Left lung (tissue), 10 donors: ENCODE measurements around the gene RNF13. TPM values are rescaled to one million over a fixed set of nuclear protein-coding genes. Genes with fewer than 3 reads are reported as not detected.
A peak's percentile ranks its signal among the peaks of the same experiment; 100 is the strongest.
"Not testable (repeated sequence)": the region's sequence is repeated elsewhere in the genome, so short reads cannot be mapped to it uniquely, and the experiment has no call there.

ENCODE experiments used
- ATAC-seq: fragments of 200-7000 bp; cut with Tn5 transposase; one replicate; pipeline ENCODE4 v1.9.1; 2020; ENCODE audit warnings: moderate library complexity
- DNase-seq, 4 donors: peaks; one replicate each; pipeline ENCODE4 v3.0.0-alpha.2; 2013 to 2020
- H3K27ac ChIP-seq, 2 donors: fragments of 200-600 bp; sonication (generic) in 1 of 2; one replicate each; pipeline versions ENCODE4 v1.5.0 to v1.8.0; 2020 to 2021
- H3K27me3 ChIP-seq, 2 donors: fragments of 200-600 bp; sonication (generic) in 1 of 2; one replicate each; pipeline versions ENCODE4 v1.5.0 to v1.8.0; 2020 to 2021
- H3K36me3 ChIP-seq, 2 donors: fragments of 200-600 bp; sonication (generic) in 1 of 2; one replicate each; pipeline versions ENCODE4 v1.5.0 to v1.8.0; 2020 to 2021
- H3K4me1 ChIP-seq, 2 donors: fragments of 200-600 bp; one replicate each; pipeline ENCODE4 v1.8.0; 2021
- H3K4me3 ChIP-seq, 2 donors: fragments of 200-600 bp; sonication (generic) in 1 of 2; one replicate each; pipeline versions ENCODE4 v1.5.0 to v1.8.0; 2020 to 2021; ENCODE audit warnings: mild to moderate bottlenecking in 1 of 2
- H3K9me3 ChIP-seq, 2 donors: fragments of 200-600 bp; sonication (generic) in 1 of 2; one replicate each; pipeline versions ENCODE4 v1.5.0 to v1.8.0; 2020 to 2021
- CTCF ChIP-seq, 2 donors: fragments of 200-600 bp; sonication (generic) in 1 of 2; IDR thresholded peaks; one replicate each; pipeline versions ENCODE4 v1.5.0 to v1.8.0; 2021; ENCODE audit warnings: antibody characterized with exemption in 2 of 2
- intact Hi-C, 2 donors: fragments of 100-400 bp; cut with DNase I; formaldehyde crosslinking; loops; one replicate each; pipeline versions ENCODE4 v1.11.2 to v1.14.2; 2022
- polyA plus RNA-seq, 6 donors: library from polyadenylated mRNA; unstranded; fragments of 120-200 nt; gene quantifications; one replicate each; pipeline ENCODE4 v1.2.1, GENCODE V29; 2013; ENCODE audit not compliant: insufficient read length in 6 of 6
- total RNA-seq, 2 donors: library from RNA; stranded (reverse); fragmentation: NEBNext Ultra II Directional; extraction: Animal tissue kit (Norgen Biotek cat#: 25700); gene quantifications; one replicate each; pipeline ENCODE4 v1.2.1, GENCODE V29; 2021
- donor health status: DM: no; HTN: yes; CAD: no.
- donor health status: DM: no; HTN: no; CAD: no.

The RNF13 gene
- total and polyA plus RNA-seq, 8 donors = 64.9 to 126 (median 73.6) TPM

GRCh38 chr3:149920119-149920518 is 107.1 kb downstream of the RNF13 start:
- H3K4me1 ChIP-seq = no peaks in the 10 kb centered on the region
- ATAC-seq (no peak), DNase-seq (no peak)
- H3K27me3 ChIP-seq = no peaks in the 10 kb centered on the region
- no peak overlapping the region for H3K4me3 ChIP-seq
- H3K9me3 ChIP-seq = no peaks in the 10 kb centered on the region
- no peak for TF ChIP-seq CTCF (IDR thresholded peaks at IDR 0.05)
- no peak overlapping the region for H3K27ac ChIP-seq
- intact Hi-C loops = no loop called here
- H3K36me3 ChIP-seq = peaks cover 0 to 38% of the 10 kb centered on the region in 2 donors

GRCh38 chr3:149933008-149933407 is 120.0 kb downstream of the RNF13 start:
- no peak overlapping the region for H3K27ac ChIP-seq
- intact Hi-C loops = no loop called here
- peaks cover 0 to 20% of the 10 kb centered on the region in 2 donors for H3K36me3 ChIP-seq
- DNase-seq (no peak), ATAC-seq (no peak)
- no peak for TF ChIP-seq CTCF (IDR thresholded peaks at IDR 0.05)
- H3K4me3 ChIP-seq = no peak overlapping the region
- no peaks in the 10 kb centered on the region for H3K27me3 ChIP-seq
- no peaks in the 10 kb centered on the region for H3K9me3 ChIP-seq
- peaks cover 4 to 12% of the 10 kb centered on the region in 2 donors for H3K4me1 ChIP-seq

- DNase-seq (no peak), ATAC-seq (no peak)
- H3K4me3 ChIP-seq = no peak overlapping the region
- peaks cover 0 to 12% of the 10 kb centered on the region in 2 donors for H3K36me3 ChIP-seq
- no peak overlapping the region for H3K27ac ChIP-seq
- H3K27me3 ChIP-seq = no peaks in the 10 kb centered on the region
- TF ChIP-seq CTCF (IDR thresholded peaks at IDR 0.05) = no peak
- peaks cover 4 to 12% of the 10 kb centered on the region in 2 donors for H3K4me1 ChIP-seq
- H3K9me3 ChIP-seq = no peaks in the 10 kb centered on the region
- intact Hi-C loops = no loop called here
Observed at GRCh38 chr3:149933858-149934257, 120.8 kb downstream of the RNF13 start.

GRCh38 chr3:149934524-149934923 is 121.5 kb downstream of the RNF13 start:
- DNase-seq (peak in 2 of 4 donors; percentile 10 to 49), ATAC-seq (peak; percentile 86)
- TF ChIP-seq CTCF (IDR thresholded peaks at IDR 0.05) = no peak
- intact Hi-C loops = no loop called here
- Histone ChIP-seq H3K27ac (no peak overlapping the region), H3K36me3 (peaks cover 0 to 8% of the 10 kb centered on the region in 2 donors), H3K4me3 (no peak overlapping the region), H3K4me1 (peaks cover 4 to 12% of the 10 kb centered on the region in 2 donors), H3K9me3 (no peaks in the 10 kb centered on the region), H3K27me3 (no peaks in the 10 kb centered on the region)

- TF ChIP-seq CTCF (IDR thresholded peaks at IDR 0.05) = peak; percentile 51 to 55
- no peak overlapping the region for H3K4me3 ChIP-seq
- intact Hi-C loops = no loop called here
- ATAC-seq (peak; percentile 83), DNase-seq (peak in 2 of 4 donors; percentile 11 to 36)
- no peaks in the 10 kb centered on the region for H3K27me3 ChIP-seq
- H3K27ac ChIP-seq = no peak overlapping the region
- H3K9me3 ChIP-seq = no peaks in the 10 kb centered on the region
- H3K4me1 ChIP-seq = peaks cover 4 to 12% of the 10 kb centered on the region in 2 donors
- peaks cover 0 to 8% of the 10 kb centered on the region in 2 donors for H3K36me3 ChIP-seq
Observed at GRCh38 chr3:149936812-149937230, 123.8 kb downstream of the RNF13 start.

- H3K4me3 ChIP-seq, H3K9me3 ChIP-seq, H3K27ac ChIP-seq, ATAC-seq, intact Hi-C loops, H3K36me3 ChIP-seq, DNase-seq, H3K27me3 ChIP-seq: not testable (repeated sequence)
- H3K4me1 ChIP-seq = peaks cover 4 to 12% of the 10 kb centered on the region in 2 donors
Observed at GRCh38 chr3:149938392-149939055, 125.5 kb downstream of the RNF13 start.
